DOHH2 (cell line): ENCODE measurements around the gene TMPRSS4.

Experiments used
- CTCF ChIP-seq: fragments of 200-600 bp; sonication (generic); IDR thresholded peaks from one replicate; pipeline ENCODE4 v1.5.1; 2014; ENCODE audit warnings: antibody characterized with exemption, mild to moderate bottlenecking, low read depth, low read length; ENCODE audit not compliant: poor library complexity, severe bottlenecking
- EZH2phosphoT487 ChIP-seq: fragments of 200-600 bp; sonication (generic); IDR thresholded peaks from 2 replicates; pipeline ENCODE4 v1.6.1; 2017; ENCODE audit warnings: borderline replicate concordance, mild to moderate bottlenecking, antibody characterized with exemption, low read length, moderate library complexity, mixed read lengths

DNA sequence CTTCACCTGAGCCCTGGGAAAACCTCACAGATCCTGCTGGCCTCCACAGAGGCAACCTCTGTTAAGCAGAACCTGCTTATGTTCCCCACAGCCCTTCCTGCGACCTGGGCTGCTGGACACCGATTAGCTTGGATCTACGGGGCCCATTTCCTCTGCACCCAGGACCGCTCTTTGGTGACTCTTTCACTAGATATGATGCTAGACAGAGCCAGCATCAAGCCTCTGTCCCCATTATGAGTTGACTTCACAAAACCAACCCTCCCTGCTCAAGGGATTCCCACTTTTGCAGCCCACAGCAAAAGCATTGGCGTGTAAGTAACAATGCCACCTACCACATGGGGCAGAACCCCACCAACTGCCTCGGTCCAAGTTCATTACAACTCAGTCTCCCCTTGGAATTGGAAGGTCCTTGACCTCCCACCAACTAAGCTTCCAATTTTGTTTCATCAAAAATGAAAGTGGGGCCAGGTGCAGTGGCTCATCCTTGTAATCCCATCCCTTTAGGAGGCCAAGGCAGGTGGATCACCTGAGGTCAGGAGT is 15.2 kb upstream of the TMPRSS4 start:
- TF ChIP-seq CTCF (no peak), EZH2phosphoT487 (no peak)
